H1 (cell line): ENCODE measurements around the gene GSE1. TPM values are rescaled to one million over a fixed set of nuclear protein-coding genes. Genes with fewer than 3 reads are reported as not detected.

Experiments
- ATF2 ChIP-seq: IDR thresholded peaks from 2 replicates; pipeline ENCODE4 v1.6.1; 2012; ENCODE audit warnings: low read length, inconsistent platforms
- BCL11A ChIP-seq, 2 experiments: IDR thresholded peaks; one replicate each; pipeline ENCODE4 v1.6.1; 2011; ENCODE audit warnings: low read depth in 2 of 2, low read length in 2 of 2, mild to moderate bottlenecking in 2 of 2
- CHD7 ChIP-seq: fragments of 300-600 bp; sonication (generic); IDR thresholded peaks from 2 replicates; pipeline ENCODE4 v1.7.1; 2012; ENCODE audit warnings: low read length, moderate library complexity, mild to moderate bottlenecking, inconsistent platforms; ENCODE audit not compliant: insufficient replicate concordance
- FOSL1 ChIP-seq: IDR thresholded peaks from 2 replicates; pipeline ENCODE4 v1.6.1; 2011; ENCODE audit warnings: mild to moderate bottlenecking, low read depth, low read length, moderate library complexity; ENCODE audit not compliant: insufficient read depth
- JUND ChIP-seq: IDR thresholded peaks from 2 replicates; pipeline ENCODE4 v1.6.1; 2011; ENCODE audit warnings: mild to moderate bottlenecking, improper control_type of control experiment, low read length
- SP2 ChIP-seq: IDR thresholded peaks from 2 replicates; pipeline ENCODE4 v1.6.1; 2012; ENCODE audit warnings: mild to moderate bottlenecking, low read length, inconsistent platforms
- polyA plus RNA-seq, 7 experiments: library from polyadenylated mRNA; depleted of rRNA in 3 of 7; stranded (reverse) in 5 of 7; unstranded in 2 of 7; fragments of >200 nt in 5 of 7; fragments of 200-250 nt in 2 of 7; gene quantifications; 1 replicate in 5 of 7; 2 replicates in 1 of 7; 4 replicates in 1 of 7; pipeline versions ENCODE4 v1.2.1 to v1.2.3, GENCODE V29; 2011 to 2013; ENCODE audit warnings: missing spikeins in 2 of 7, mixed read lengths in 2 of 7
- total RNA-seq: library from RNA; stranded (reverse); fragmentation: NEBNext Ultra II Directional; extraction: Animal tissue kit (Norgen Biotek cat#: 25700); gene quantifications from 2 replicates; pipeline ENCODE4 v1.2.1, GENCODE V29; 2021
- TF ChIP-seq, protein P1 (sequence below): IDR thresholded peaks from 2 replicates; pipeline ENCODE4 v1.6.1; 2012; ENCODE audit warnings: inconsistent platforms

Gene GSE1
- total and polyA plus RNA-seq, 2 of the 8 experiments (the other 6 are each of a cell fraction or from before 2014, with no cell fraction given), result 26.0 to 65.6 TPM

GRCh38 chr16:85582229-85582991 lies 30.7 kb upstream of the GSE1 start (continued):
- TF ChIP-seq CHD7 (no peak), SP2 (no peak), JUND (no peak), BCL11A (IDR thresholded peaks at IDR 0.05; ENCODE audit: low read depth in 2 of 2, low read length in 2 of 2) (no peak), ATF2 (no peak), FOSL1 (no peak)
- TF ChIP-seq, protein P1, sequence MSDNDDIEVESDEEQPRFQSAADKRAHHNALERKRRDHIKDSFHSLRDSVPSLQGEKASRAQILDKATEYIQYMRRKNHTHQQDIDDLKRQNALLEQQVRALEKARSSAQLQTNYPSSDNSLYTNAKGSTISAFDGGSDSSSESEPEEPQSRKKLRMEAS, result no peak
